GM12878 (cell line): ENCODE measurements around the gene HMCN2. TPM values are rescaled to one million over a fixed set of nuclear protein-coding genes. Genes with fewer than 3 reads are reported as not detected.

ENCODE experiments used
- ATAC-seq: fragments of 200-7000 bp; cut with Tn5 transposase; 3 replicates; pipeline ENCODE4 v1.9.1; 2020; ENCODE audit warnings: mild to moderate bottlenecking, moderate library complexity
- BruUV-seq: library from RNA; stranded (reverse); fragments of 400-500 nt; replicated peaks from 2 replicates; lab custom pipeline; 2021; lab: Mats Ljungman, UMichigan
- CTCF ChIA-PET: fragments of 300-600 bp; sonication (Branson Sonifier 250); formaldehyde crosslinking; extraction: SDS; loops from one replicate; lab custom pipeline; 2021; ENCODE audit warnings: inconsistent platforms; lab: Yijun Ruan, JAX
- POLR2A ChIA-PET: fragments of 350-600 bp; formaldehyde crosslinking; extraction: SDS; loops from one replicate; lab custom pipeline; 2021; ENCODE audit warnings: inconsistent platforms; lab: Charles Lee
- RAD21 ChIA-PET: fragments of 300-600 bp; sonication (Branson Sonifier 250); formaldehyde crosslinking; loops from one replicate; lab custom pipeline; 2023; ENCODE audit warnings: antibody characterized with exemption; ENCODE audit not compliant: unreplicated experiment; lab: Charles Lee
- SMC1A ChIA-PET: fragments of 300-600 bp; sonication (Branson Sonifier 250); formaldehyde crosslinking; loops from one replicate; lab custom pipeline; 2023; ENCODE audit not compliant: unreplicated experiment, uncharacterized antibody; lab: Charles Lee
- DNase-seq: peaks from one replicate; pipeline ENCODE4 v3.0.0-alpha.2; 2011; ENCODE audit warnings: low read depth, low spot score
- FAIRE-seq: peaks from 3 replicates; lab custom pipeline; 2011; peaks lifted over from hg19 to GRCh38; lab: Jason Lieb, UNC
- H2AFZ ChIP-seq: 2 replicates; pipeline ENCODE4 v1.6.0; 2011; ENCODE audit warnings: low read depth, low read length, control low read depth; ENCODE audit not compliant: control insufficient read depth
- H3K27ac ChIP-seq: 2 replicates; pipeline ENCODE4 v1.5.1; 2011; ENCODE audit warnings: control low read depth; ENCODE audit not compliant: control insufficient read depth, insufficient read depth
- H3K27me3 ChIP-seq, 2 experiments: replicated peaks in 1 of 2; 2 replicates each; pipeline versions ENCODE4 v1.6.0 to v1.6.1; 2011; ENCODE audit warnings: low read length in 1 of 2; ENCODE audit not compliant: control insufficient read depth in 2 of 2, insufficient read depth in 2 of 2
- H3K36me3 ChIP-seq, 2 experiments: 2 replicates each; pipeline ENCODE4 v1.5.1; 2011; ENCODE audit warnings: low read length in 1 of 2; ENCODE audit not compliant: control insufficient read depth in 2 of 2, insufficient read depth in 2 of 2
- H3K4me1 ChIP-seq: 2 replicates; pipeline ENCODE4 v1.6.1; 2011; ENCODE audit warnings: mild to moderate bottlenecking, low read length, moderate library complexity, mixed read lengths; ENCODE audit not compliant: control insufficient read depth, insufficient read depth
- H3K4me2 ChIP-seq: 2 replicates; pipeline ENCODE4 v1.6.0; 2011; ENCODE audit warnings: control low read depth; ENCODE audit not compliant: control insufficient read depth, insufficient read depth
- H3K4me3 ChIP-seq: fragments of 200-600 bp; sonication (generic); 2 replicates; pipeline ENCODE4 v1.5.1; 2016
- H3K79me2 ChIP-seq: 2 replicates; pipeline ENCODE4 v1.6.0; 2011; ENCODE audit warnings: low read length; ENCODE audit not compliant: control insufficient read depth, insufficient read depth
- H3K9ac ChIP-seq: 2 replicates; pipeline ENCODE4 v1.8.0; 2011; ENCODE audit warnings: low read length, control low read depth, mixed read lengths; ENCODE audit not compliant: control insufficient read depth, insufficient read depth
- H3K9me3 ChIP-seq: replicated peaks from 3 replicates; pipeline ENCODE4 v1.5.1; 2011; ENCODE audit warnings: mild to moderate bottlenecking, low read length; ENCODE audit not compliant: control insufficient read depth, insufficient read depth
- H4K20me1 ChIP-seq: 2 replicates; pipeline ENCODE4 v1.6.0; 2011; ENCODE audit not compliant: control insufficient read depth, insufficient read depth
- ATF2 ChIP-seq: IDR thresholded peaks from 2 replicates; pipeline ENCODE4 v1.6.1; 2012; ENCODE audit warnings: low read length, inconsistent platforms
- BCL3 ChIP-seq: IDR thresholded peaks from 2 replicates; pipeline ENCODE4 v1.6.1; 2011; ENCODE audit warnings: borderline replicate concordance, low read depth, mild to moderate bottlenecking, moderate library complexity, low read length; ENCODE audit not compliant: insufficient read depth, poor library complexity, severe bottlenecking
- CBX3 ChIP-seq: fragments of 200-600 bp; sonication (generic); IDR thresholded peaks from 2 replicates; pipeline ENCODE4 v1.6.1; 2016; ENCODE audit warnings: low read depth, borderline replicate concordance
- DPF2 ChIP-seq: fragments of 450-650 bp; IDR thresholded peaks from 2 replicates; pipeline ENCODE4 v1.6.1; 2017; ENCODE audit warnings: mild to moderate bottlenecking
- HSF1 ChIP-seq: fragments of 150-350 bp; IDR thresholded peaks from 2 replicates; pipeline ENCODE4 v1.6.1; 2014; ENCODE audit warnings: mild to moderate bottlenecking, low read depth, low read length
- LARP7 ChIP-seq: fragments of 450-650 bp; IDR thresholded peaks from 2 replicates; pipeline ENCODE4 v1.6.1; 2017; ENCODE audit warnings: mild to moderate bottlenecking
- MTA3 ChIP-seq: IDR thresholded peaks from 2 replicates; pipeline ENCODE4 v1.6.1; 2012; ENCODE audit warnings: low read length, inconsistent platforms, borderline replicate concordance
- MYB ChIP-seq: fragments of 150-350 bp; IDR thresholded peaks from 2 replicates; pipeline ENCODE4 v1.6.1; 2014; ENCODE audit warnings: mild to moderate bottlenecking, low read depth, low read length, borderline replicate concordance
- MYC ChIP-seq: IDR thresholded peaks from 2 replicates; pipeline ENCODE4 v1.6.1; 2011; ENCODE audit warnings: mild to moderate bottlenecking, low read length, moderate library complexity, inconsistent platforms; ENCODE audit not compliant: insufficient read depth, insufficient replicate concordance, insufficient read length, severe bottlenecking
- NKRF ChIP-seq: fragments of 450-650 bp; conservative IDR thresholded peaks from 2 replicates; pipeline ENCODE4 v1.6.1; 2017; ENCODE audit warnings: mild to moderate bottlenecking, moderate library complexity
- NR2F1 ChIP-seq: fragments of 450-650 bp; conservative IDR thresholded peaks from 2 replicates; pipeline ENCODE4 v1.6.1; 2017; ENCODE audit warnings: mild to moderate bottlenecking
- NRF1 ChIP-seq: conservative IDR thresholded peaks from 2 replicates; pipeline ENCODE4 v1.6.1; 2011; ENCODE audit warnings: mild to moderate bottlenecking, low read depth, low read length, improper control_type of control experiment
- SMARCA5 ChIP-seq: fragments of 450-650 bp; IDR thresholded peaks from 2 replicates; pipeline ENCODE4 v1.6.1; 2017; ENCODE audit warnings: mild to moderate bottlenecking
- SP1 ChIP-seq: IDR thresholded peaks from one replicate; pipeline ENCODE4 v1.6.1; 2011; ENCODE audit warnings: low read depth, low read length
- STAT3 ChIP-seq: IDR thresholded peaks from 2 replicates; pipeline ENCODE4 v1.6.1; 2011; ENCODE audit warnings: low read depth, low read length, improper control_type of control experiment
- SUPT20H ChIP-seq: IDR thresholded peaks from 2 replicates; pipeline ENCODE4 v1.6.1; 2011; ENCODE audit warnings: low read depth, mild to moderate bottlenecking, low read length, moderate library complexity, borderline replicate concordance; ENCODE audit not compliant: control insufficient read depth
- TAF1 ChIP-seq: IDR thresholded peaks from 2 replicates; pipeline ENCODE4 v1.6.1; 2011; ENCODE audit warnings: mild to moderate bottlenecking, low read depth, low read length, borderline replicate concordance
- ZBED1 ChIP-seq: IDR thresholded peaks from 2 replicates; pipeline ENCODE4 v1.6.1; 2016; ENCODE audit warnings: borderline replicate concordance
- WGBS: methylation state at CpG from one replicate; pipeline ENCODE4 v1.1.6; 2016; ENCODE audit warnings: low lambda C conversion rate; ENCODE audit not compliant: insufficient replicate concordance, insufficient coverage; ENCODE audit errors: missing lambda C conversion rate; 5-methylcytosine and 5-hydroxymethylcytosine counted together
- in situ Hi-C: fragments of 300-500 bp; cut with MboI; formaldehyde crosslinking; loops from 9 replicates; pipeline ENCODE4 v1.14.3; 2018; ENCODE audit warnings: mixed read lengths
- intact Hi-C: fragments of 100-400 bp; cut with micrococcal nuclease; formaldehyde crosslinking; loops from one replicate; pipeline ENCODE4 v1.14.2; 2022; ENCODE audit not compliant: unreplicated experiment
- polyA plus RNA-seq, 11 experiments: library from polyadenylated mRNA; depleted of rRNA in 4 of 11; unstranded in 6 of 11; stranded (reverse) in 5 of 11; fragments of >200 nt; fragmentation: Nextera tagmentation in 4 of 11; fragmentation: Illumina TruSeq in 1 of 11; extraction: Ambion mirVana in 4 of 11; extraction: Trizol in 1 of 11; gene quantifications; 1 replicate in 1 of 11; 2 replicates in 10 of 11; pipeline versions ENCODE4 v1.2.1 to v1.2.3, GENCODE V29; 2011 to 2016; ENCODE audit warnings: inconsistent platforms in 2 of 11, missing spikeins in 2 of 11, low read depth in 1 of 11
- total RNA-seq, 4 experiments: library from RNA; depleted of rRNA in 3 of 4; stranded (reverse); fragments of >200 nt in 3 of 4; fragmentation: Illumina TruSeq in 1 of 4; extraction: Trizol in 1 of 4; gene quantifications; 2 replicates each; pipeline versions ENCODE4 v1.2.1 to v1.2.3, GENCODE V29; 2013 to 2021

HMCN2 gene
- total and polyA plus RNA-seq, 10 of the 15 experiments (the other 5 are each of a cell fraction or from before 2014, with no cell fraction given) = 0.04 TPM; not detected in 9

- WGBS = 75% methylated on average over 20 of the region's 20 CpGs
- intact Hi-C loops = no loop called here
- no peak overlapping the region for H3K27ac ChIP-seq
- RAD21 ChIA-PET = no interaction called here
- TF ChIP-seq LARP7 = no peak
- no peak for TF ChIP-seq SUPT20H
- no peak for TF ChIP-seq NR2F1
- TF ChIP-seq SP1 = no peak
- no peak for TF ChIP-seq STAT3
- no peak for TF ChIP-seq MYC
- no peak for TF ChIP-seq BCL3
- no peak for TF ChIP-seq ZBED1
- no peak for TF ChIP-seq DPF2
- TF ChIP-seq CBX3 = no peak
- TF ChIP-seq MTA3 = no peak
- TF ChIP-seq NRF1 = no peak
- no peak for TF ChIP-seq MYB
- no peak for TF ChIP-seq ATF2
- no peak for TF ChIP-seq HSF1
- no peak for TF ChIP-seq SMARCA5
- no peak for TF ChIP-seq TAF1
- no peak for TF ChIP-seq NKRF
- H3K36me3 ChIP-seq = no peaks in the 10 kb centered on the region
- BruUV-seq = no TSS peak
- no peaks in the 10 kb centered on the region for H3K27me3 ChIP-seq
- H3K4me1 ChIP-seq = no peaks in the 10 kb centered on the region
- H2AFZ ChIP-seq = no peak overlapping the region
- DNase-seq (no peak), FAIRE-seq (no peak), ATAC-seq (no peak)
- no peaks in the 10 kb centered on the region for H3K79me2 ChIP-seq
- no peaks in the 10 kb centered on the region; the same call in 2 of the 3 replicates for H3K9me3 ChIP-seq
- no peaks in the 10 kb centered on the region for H4K20me1 ChIP-seq
- no peak overlapping the region for H3K9ac ChIP-seq
- no peak overlapping the region for H3K4me2 ChIP-seq
- SMC1A ChIA-PET = no interaction called here
- H3K4me3 ChIP-seq = no peak overlapping the region
- in situ Hi-C loops = no loop called here
- POLR2A ChIA-PET = no interaction called here
- CTCF ChIA-PET = interaction anchor here (1.5 to 2.4 kb wide), 2 partner anchors 11 to 118 kb away, joined by 3 to 7 read pairs; no protein-coding TSS in a partner anchor
Measured at GRCh38 chr9:130225586-130225985, 40.0 kb upstream of the HMCN2 start.
